HG02759 (cell line): ENCODE data around the gene EEF1AKMT4.
A peak's percentile ranks its signal among the peaks of the same experiment; 100 is the strongest.

ENCODE experiments used
- ATAC-seq: cut with Tn5 transposase; IDR thresholded peaks from one replicate; pipeline ENCODE4 v1.9.1; 2021; ENCODE audit warnings: mild to moderate bottlenecking, moderate library complexity; ENCODE audit not compliant: unreplicated experiment

Gene EEF1AKMT4

DNA sequence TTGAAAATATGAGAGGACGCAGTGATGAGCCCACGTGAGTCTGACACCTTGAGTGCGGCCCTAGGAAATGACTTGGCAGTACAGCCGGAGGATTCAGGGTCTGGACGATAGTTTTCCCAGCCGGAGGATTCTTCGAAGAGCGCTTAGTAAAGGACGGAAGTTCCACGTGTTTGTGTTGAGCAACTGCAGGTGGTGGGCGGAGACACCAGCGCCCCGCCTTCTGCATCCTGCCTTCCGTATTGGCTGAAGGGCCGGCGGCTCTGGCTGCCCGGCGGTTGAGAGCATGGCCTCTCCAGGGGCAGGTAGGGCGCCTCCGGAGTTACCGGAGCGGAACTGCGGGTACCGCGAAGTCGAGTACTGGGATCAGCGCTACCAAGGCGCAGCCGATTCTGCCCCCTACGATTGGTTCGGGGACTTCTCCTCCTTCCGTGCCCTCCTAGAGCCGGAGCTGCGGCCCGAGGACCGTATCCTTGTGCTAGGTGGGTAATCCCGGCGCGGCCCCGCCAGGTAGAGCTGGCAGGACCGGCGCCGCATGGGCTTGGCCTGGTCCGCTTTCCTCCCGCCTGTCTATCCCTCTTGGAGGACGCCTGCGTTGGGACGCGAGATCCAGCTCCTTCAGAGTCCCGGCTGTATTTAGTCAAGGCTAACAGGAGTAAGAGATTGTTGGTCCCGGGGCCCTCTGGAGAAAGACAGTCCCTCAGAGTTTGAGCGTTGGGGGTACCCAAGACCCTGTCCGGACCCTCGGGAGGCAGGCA, at the start of gene EEF1AKMT4:
Gene EEF1AKMT4 (plus strand): TSS at position 261 of the 755 bp plus-strand sequence. CDS start 23 bp downstream, at position 284.
- ATAC-seq: peak; percentile 90

DNA sequence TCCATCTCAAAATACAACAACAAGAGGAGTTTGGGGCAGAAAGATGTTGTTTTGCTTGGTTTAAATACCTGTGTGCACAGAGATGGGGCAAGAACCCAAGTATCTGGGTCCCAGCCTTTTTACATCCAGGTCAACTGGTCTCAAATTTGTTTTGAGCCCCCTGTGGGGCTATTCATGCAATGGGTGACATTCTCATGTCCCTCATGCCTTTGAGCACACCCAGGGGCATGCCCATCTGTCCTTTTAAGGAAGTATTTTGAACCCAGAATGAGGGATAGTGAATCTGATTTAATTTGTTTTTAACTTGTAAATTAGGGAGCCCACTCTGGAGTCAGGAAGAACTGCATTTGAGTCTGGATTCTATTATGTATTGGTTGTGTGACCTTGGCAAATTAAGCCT, 48.6 kb upstream of the EEF1AKMT4 start:
- ATAC-seq: no peak

DNA sequence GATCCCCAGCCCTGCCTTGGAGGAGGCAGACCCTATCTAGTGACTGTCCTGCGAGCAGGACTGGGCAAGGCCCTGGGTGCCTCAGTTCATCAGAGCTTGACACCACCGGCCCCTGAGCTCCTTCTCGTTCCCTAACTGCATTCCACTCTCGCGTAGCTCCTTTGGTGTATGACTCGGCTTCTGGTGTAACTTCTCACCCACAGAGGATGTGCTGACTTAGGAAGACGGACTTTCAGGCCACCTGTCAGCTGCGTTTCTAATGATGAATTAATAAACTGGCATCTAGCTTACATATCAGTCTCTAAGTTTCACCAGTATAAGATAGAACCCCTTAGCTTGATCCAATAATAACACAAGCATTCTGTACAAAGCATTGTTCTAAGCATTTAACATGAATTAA, 45.9 kb upstream of the EEF1AKMT4 start:
- ATAC-seq: no peak

DNA sequence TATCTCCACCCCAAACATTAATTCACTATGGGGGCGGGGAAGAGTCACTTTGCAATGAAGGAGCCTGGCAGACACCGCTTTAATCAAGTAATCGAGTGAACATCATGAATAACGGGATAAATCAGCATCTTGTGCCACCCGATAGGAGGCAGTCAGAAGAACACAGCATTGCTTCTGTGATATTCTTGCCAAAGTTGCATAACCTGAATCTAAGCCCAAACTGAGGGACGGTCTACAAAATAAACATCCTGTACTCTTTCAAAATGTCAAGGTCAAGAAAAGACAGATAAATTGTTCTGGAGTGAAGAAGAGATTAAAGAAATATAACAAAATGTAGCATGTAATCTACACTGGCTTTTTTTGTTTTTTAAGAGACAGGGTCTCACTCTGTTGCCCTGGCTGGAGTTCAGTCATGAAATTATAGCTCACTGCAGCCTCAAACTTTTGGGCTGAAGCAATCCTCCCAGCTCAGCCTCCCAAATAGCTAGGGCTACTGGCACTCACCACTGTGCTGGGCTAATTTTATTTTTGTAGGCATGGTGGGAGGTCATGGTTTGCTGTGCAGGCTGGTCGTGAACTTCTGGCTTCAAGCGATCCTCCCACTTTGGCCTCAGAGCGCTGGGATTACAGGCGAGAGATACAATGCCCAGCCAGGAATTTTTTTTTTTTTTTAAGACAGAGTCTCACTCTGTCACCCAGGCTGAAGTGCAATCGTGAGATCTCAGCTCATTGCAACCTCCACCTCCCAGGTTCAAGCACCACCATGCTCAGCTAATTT, 40.1 kb upstream of the EEF1AKMT4 start:
- ATAC-seq: no peak

DNA sequence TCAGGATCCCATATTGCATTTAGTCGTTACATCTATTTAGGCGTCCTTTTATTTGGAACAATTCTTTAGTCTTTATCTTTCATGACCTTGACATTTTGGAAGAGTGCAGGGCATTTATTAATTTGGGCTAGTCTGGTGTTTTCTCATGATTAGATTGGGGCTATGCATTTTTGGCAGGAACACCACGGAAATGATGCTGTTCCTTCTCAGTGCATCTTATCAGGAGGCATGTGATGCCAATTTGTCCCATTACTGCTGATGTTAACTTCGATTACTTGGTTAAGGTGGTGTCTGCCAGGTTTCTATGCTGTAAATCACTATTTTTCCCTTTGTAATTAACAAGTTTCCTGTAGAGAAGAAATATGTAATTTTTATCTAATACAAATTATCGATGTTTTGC, 38.2 kb upstream of the EEF1AKMT4 start:
- no peak for ATAC-seq

DNA sequence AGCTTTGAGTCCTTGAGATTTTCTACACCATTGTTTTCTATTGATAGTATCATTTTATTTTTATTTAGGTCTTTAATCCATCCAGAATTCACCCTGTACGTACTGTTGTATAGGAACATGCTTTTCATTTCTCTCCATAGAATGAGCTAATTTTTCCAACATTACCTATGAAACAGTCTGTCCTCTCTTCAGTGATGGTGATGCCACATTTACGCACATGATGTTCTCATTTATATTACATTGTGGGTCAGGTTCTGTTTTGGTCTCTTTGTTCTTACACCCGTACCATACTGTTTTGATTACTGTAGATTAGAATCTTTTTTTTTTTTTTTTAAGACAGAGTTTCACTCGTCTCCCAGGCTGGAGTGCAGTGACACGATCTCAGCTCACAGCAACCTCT, 37.8 kb upstream of the EEF1AKMT4 start:
- no peak for ATAC-seq

DNA sequence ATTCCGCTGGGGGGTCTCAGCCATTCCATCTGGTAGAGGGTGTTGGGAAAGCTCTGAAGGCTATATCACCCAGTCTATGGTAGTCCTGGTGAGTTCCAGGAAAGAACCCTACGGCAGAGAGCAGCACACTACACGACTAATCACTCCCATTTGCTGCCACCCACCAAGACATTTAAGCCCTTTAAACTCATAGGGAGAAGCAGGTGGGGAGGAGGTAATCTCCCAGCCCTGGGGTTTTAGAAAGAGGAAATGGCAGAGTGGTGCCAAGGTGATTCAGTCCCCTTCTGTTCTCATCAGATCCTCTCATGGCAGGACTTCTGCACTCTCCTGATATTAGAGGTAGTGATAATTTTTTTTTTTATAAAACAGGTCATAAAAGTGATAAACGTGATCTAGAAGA, 30.7 kb upstream of the EEF1AKMT4 start:
- ATAC-seq: no peak

DNA sequence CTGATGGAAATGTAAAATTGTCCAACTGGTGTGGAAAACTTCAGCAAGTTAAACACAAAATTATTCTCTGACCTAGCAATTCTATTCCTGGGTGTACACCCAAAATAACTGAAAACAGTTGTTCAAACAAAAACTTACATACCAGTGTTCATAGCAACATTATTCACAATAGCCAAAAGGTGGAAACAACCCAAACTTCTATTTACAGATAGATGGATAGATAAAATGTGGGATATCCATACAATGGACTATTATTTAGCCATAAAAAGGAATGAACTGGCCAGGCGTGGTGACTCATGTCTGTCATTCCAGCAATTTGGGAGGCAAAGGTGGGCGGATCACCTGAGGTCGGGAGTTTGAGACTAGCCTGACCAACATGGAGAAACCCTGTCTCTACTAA, 27.0 kb upstream of the EEF1AKMT4 start:
- no peak for ATAC-seq

DNA sequence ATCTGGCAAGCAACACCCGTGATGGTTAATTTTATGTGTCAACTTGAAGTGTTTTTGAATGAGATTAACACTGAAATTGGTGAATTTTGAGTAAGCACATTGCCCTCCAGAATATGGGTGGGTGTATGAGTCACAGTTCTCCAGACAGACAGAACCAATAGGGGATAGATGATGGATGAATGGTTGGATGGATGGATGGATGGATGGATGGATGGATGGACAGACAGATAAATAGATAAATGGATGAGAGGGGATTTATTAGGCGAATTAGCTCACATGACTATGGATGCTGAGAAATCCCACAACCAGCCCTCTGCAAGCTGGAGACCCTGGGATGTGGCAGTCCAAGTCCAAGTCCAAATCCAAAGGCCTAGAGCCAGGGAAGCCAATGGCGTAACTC, 25.5 kb upstream of the EEF1AKMT4 start:
- ATAC-seq: no peak

DNA sequence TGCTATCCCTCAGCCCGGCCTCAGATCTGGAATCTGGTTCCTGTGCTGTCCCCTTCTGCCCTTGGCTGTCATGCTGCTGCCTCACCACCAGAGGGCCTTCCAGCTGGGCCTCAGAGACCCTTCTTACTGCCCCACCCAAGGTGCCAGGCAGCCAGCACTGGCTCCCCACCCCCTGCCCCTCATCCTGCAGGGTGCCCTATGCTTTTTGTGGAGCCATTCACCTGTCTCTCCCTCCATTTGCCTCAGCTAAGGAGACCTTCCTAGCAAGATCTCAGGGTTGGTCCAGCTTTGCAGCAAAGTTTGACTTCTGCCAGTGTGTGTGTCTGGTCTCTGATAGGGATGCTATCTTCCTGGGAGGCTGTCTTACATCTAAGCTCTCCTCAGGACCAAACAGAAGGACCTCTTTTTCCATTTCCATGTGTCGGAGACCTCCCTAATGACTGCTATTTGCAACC, 22.0 kb upstream of the EEF1AKMT4 start:
- peak; percentile 38 for ATAC-seq

DNA sequence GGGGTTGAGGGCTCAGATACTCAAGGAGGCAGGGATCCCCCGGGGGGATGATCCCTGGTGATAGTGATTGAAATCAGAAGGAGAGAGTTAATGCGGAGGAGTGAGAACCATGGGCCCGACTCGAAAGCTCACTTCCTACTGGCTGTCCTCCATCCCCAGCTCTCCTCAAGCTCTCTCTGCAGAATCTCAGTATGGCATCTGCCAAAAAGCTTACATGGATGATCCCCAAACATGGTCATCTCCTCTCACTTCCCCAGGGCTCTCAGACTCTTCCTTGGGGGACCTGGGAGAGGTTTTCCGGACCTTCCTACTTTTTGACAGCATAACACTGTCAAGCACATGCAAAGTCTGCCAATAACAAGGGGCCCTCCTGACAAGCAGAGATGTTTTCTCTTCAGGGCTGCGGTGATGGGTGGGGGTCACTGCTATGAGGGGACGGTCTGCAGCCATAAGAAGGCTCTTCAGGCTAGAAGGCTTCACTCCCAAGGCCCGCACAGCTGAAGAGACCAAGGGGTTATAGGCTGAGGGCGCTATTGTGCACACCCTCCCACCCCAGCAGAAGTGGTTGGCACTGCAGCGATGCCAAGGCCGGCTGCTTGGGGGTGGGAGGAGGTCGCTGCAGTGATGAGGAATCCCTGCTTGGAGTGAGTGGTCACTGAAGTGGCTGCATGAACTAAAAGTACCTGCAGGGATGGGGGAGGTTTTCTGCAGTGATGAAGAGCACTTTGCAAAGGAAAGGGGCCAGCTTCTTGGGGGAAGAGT, 20.9 kb upstream of the EEF1AKMT4 start:
- no peak for ATAC-seq

DNA sequence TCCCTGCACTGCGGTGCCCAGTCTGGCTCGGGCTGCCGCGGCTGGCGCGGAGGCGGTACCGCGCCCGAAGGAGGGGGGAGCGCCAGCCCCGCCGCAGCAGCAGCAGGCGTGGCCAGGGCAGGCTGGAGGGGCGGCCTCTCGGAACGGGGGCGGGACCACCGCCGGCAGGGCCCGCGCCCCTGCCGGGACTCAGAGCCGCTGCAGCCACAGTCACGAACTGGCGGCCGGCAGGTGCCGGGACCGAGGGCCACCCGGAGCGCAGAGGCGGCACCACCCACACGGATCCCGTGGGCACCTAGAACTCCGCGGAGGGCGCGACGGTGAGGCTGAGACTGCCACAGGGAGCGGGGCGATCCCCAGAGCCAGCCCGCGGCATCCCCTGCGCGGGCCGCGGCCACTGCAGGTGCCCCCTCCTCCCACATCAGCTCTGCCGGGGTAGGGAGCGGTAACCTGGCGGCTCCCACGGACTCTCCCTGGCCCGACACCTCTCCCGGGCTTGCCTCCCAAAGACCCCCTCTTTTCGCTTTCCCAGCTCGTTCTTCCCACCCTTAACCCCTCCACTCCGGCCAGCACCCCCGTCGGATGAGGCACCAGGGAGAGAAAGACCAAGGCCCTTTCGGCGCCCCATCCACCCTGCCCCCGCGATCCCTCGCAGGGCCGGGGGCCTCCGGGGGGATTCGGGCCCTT, 19.9 kb upstream of the EEF1AKMT4 start, which contains the start of gene VWA5B2:
Gene VWA5B2 (plus strand): TSS at position 192 of the 687 bp plus-strand sequence. CDS start 944 bp downstream, outside the sequence.
- ATAC-seq: peak; percentile 85

DNA sequence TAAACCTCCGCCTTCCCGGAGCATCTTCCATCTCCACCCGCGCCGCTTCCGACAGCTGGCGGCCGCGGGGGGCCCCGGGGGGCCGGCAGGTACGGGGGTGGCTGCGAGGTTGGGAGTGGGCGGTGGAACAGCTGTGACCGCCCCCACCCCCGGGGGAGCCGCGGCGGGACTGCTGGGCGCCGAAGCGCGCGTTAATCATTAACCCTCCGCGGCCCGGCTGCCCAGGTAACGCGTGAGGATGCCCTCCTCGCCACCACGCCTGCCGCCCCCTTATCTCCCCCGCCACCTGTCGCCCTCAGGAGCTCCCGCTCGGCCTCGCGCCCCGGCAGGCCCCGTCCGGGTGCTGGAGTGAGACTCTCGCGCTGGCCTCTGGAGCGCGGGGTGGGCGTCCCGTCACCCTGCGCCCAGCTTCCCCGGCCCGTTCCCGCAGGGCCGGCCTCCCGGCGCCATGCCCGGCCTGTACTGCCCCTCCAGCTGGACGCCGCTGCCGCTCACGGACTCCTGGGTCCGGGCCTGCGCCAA, 19.3 kb upstream of the EEF1AKMT4 start:
- no peak for ATAC-seq

DNA sequence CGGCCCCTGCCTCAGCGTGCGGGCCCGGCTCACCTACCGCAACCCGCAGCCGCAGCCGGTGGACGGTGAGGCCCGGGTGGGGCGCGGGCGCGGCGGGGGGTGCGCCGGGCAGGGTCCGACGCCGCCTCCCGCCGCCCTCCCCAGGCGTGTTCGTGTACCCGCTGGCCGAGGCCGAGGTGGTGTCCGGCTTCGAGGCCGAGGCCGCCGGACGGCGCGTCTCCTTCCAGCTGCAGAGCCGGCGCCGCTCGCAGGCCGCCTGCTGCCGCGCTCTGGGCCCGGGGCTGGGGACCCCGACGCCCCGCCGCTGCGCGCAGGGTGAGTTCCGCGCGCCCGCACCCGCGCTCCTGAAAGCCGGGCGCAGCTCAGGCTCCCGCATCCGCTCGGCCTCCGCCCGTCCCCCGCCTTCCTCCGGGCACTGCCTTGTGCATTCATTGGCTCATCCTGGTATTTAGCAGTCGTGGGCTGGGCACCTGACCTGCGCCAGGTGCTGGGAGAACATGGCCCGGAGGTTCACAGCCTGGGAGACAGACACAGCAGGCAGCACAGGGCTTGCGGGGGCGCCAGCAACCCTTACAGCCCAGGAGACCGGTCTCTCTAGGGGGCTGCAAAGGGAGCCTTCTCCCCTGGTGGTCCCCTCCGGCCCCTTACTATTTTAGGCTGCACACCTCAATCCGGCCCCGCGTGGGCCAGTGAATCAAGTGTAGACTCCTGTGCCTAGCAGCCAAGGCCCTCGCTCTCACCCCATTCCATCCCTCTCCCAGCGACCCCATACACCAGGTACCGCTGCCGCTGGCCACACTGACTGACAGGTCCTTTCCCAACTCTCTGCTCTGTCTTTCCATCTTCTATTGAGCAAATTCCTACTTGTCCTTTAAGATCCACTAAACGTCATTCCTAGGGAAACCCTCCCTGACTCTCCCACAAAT, 18.6 kb upstream of the EEF1AKMT4 start:
- no peak for ATAC-seq

DNA sequence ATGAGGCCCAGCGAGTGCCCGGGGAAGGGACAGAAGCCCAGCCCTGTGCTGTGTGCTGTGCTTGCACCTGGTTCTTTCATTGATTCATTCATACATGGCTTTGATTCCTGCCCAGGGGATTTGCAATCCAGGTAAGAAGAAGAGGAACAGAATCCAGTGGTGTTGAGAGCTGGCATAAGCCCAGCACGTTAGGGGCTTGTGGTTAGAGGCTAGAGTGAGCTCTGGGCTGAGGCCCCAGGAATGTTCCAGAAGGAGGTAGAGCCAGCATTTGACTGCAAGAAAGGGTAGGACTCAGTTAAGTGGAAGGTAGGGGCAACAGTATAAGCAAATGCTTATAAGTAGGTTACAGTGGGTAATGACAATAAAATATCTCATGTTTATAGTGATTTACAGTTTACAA, 17.8 kb upstream of the EEF1AKMT4 start:
- ATAC-seq: no peak

DNA sequence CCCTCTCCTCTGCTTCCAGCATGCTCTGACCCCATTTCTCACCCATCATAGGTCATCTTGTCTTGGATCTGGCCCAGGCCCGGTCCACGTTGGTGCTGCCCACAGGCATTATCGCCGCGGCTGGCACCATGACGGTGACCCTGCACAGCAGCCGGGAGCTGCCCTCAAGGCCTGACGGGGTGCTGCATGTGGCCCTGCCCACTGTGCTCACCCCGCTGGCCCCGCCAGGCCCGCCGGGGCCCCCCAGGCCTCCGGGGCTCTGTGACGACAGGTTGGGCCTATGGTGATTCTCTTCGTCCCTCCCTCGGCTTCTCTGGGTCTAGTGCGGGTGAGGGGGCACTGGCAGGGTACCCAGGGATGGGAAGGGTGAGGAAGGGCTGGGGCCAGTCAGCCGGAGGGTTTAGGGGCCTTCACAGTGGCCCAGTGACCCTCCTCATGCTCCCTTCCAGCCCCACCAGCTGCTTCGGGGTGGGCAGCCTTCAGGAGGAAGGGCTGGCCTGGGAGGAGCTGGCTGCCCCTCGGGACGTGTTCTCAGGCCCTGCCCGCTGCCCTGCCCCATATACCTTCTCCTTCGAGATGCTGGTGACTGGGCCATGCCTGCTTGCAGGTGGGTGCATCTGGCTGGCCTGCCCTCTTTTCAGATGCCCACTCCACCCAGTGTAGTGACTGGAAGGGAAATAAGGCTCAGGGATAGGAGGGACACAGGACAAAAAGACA, 16.2 kb upstream of the EEF1AKMT4 start:
- ATAC-seq: no peak

DNA sequence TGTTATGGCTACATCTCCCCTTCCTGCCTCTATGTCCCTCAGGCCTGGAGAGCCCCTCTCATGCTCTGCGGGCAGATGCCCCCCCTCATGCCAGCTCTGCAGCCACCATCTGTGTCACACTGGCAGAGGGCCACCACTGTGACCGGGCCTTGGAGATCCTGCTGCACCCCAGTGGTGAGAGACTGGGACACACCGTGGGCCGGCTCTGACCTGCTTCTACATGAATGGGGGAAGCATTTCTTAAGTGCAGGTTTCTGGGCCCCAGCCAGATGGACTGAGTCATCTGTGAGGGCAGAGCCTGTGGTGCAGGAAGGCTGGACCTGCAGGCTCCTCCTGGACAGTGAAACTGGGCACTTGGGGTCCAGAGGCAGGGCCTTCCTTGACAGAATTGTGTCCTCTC, 15.2 kb upstream of the EEF1AKMT4 start:
- no peak for ATAC-seq

DNA sequence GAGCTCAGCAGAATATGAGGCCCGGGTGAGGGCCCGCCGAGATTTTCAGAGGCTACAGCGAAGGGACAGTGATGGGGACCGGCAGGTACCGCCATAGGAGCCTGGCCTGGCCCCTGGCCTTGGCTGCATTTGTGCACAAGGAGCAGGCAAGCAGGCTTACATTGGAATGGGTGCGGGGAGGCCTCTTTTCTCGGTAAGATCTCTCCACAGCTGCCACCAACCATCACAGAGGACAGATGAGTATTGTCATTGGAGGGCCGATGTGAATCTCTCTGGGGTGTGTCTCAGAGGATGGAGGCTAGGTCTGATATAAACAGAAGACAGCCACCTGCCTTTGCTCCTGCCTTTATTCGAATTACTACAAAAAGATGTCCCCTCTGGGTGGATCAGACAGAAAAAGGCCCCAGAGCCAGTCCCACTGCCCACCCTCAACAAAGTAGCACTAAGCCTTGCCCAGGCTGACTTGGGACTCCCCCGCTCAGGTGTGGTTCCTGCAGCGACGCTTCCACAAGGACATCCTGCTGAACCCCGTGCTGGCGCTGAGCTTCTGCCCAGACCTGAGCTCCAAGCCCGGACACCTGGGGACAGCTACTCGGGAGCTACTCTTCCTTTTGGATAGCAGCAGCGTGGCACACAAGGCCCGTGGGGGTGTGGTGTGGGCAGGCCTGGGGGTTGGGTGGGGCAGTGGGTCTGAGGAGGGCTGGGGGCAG, 14.6 kb upstream of the EEF1AKMT4 start:
- ATAC-seq: no peak
